ENCODE results near the gene DPH3. TPM values are rescaled to one million over a fixed set of nuclear protein-coding genes. Genes with fewer than 3 reads are reported as not detected.

DPH3 gene
- polyA plus RNA-seq, 2 of the 4 experiments (the other 2 are of a cell fraction), result 20.5 to 34.7 TPM

DNA sequence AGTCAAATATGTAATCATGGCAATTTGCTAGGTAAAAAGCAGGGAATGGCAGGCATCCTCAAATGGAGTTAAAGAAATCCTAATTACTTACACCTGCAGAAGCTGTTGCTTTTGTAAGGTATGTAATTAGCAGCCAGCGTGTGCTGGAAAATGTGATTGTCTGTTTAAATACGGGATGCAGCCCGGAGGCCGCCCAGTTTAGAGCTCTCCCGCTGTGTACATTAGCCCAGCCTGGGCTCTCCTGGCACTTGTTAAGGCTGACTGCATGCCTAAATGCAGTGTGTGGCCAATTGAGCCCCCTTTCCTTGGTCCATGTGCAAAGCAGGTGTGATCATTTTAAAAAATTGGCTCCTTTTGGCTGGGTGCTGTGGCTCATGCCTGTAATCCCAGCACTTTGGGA is 9.0 kb downstream of the DPH3 start:
- no peak for TF ChIP-seq CHD2 (IDR thresholded peaks at IDR 0.05; ENCODE audit: low read length, partially characterized antibody)
- no peak for TF ChIP-seq RAD21 (conservative IDR thresholded peaks at IDR 0.05 in 1 of 2, IDR thresholded peaks at IDR 0.05 in 1 of 2)
- TF ChIP-seq, protein P1, sequence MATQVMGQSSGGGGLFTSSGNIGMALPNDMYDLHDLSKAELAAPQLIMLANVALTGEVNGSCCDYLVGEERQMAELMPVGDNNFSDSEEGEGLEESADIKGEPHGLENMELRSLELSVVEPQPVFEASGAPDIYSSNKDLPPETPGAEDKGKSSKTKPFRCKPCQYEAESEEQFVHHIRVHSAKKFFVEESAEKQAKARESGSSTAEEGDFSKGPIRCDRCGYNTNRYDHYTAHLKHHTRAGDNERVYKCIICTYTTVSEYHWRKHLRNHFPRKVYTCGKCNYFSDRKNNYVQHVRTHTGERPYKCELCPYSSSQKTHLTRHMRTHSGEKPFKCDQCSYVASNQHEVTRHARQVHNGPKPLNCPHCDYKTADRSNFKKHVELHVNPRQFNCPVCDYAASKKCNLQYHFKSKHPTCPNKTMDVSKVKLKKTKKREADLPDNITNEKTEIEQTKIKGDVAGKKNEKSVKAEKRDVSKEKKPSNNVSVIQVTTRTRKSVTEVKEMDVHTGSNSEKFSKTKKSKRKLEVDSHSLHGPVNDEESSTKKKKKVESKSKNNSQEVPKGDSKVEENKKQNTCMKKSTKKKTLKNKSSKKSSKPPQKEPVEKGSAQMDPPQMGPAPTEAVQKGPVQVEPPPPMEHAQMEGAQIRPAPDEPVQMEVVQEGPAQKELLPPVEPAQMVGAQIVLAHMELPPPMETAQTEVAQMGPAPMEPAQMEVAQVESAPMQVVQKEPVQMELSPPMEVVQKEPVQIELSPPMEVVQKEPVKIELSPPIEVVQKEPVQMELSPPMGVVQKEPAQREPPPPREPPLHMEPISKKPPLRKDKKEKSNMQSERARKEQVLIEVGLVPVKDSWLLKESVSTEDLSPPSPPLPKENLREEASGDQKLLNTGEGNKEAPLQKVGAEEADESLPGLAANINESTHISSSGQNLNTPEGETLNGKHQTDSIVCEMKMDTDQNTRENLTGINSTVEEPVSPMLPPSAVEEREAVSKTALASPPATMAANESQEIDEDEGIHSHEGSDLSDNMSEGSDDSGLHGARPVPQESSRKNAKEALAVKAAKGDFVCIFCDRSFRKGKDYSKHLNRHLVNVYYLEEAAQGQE (IDR thresholded peaks at IDR 0.05), result no peak
- TF ChIP-seq, protein P2, sequence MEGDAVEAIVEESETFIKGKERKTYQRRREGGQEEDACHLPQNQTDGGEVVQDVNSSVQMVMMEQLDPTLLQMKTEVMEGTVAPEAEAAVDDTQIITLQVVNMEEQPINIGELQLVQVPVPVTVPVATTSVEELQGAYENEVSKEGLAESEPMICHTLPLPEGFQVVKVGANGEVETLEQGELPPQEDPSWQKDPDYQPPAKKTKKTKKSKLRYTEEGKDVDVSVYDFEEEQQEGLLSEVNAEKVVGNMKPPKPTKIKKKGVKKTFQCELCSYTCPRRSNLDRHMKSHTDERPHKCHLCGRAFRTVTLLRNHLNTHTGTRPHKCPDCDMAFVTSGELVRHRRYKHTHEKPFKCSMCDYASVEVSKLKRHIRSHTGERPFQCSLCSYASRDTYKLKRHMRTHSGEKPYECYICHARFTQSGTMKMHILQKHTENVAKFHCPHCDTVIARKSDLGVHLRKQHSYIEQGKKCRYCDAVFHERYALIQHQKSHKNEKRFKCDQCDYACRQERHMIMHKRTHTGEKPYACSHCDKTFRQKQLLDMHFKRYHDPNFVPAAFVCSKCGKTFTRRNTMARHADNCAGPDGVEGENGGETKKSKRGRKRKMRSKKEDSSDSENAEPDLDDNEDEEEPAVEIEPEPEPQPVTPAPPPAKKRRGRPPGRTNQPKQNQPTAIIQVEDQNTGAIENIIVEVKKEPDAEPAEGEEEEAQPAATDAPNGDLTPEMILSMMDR (IDR thresholded peaks at IDR 0.05), result no peak
- TF ChIP-seq, protein P3, sequence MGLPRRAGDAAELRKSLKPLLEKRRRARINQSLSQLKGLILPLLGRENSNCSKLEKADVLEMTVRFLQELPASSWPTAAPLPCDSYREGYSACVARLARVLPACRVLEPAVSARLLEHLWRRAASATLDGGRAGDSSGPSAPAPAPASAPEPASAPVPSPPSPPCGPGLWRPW (IDR thresholded peaks at IDR 0.05), result no peak
- TF ChIP-seq FOXS1 (CRISPR knock-in tag; IDR thresholded peaks at IDR 0.05), result no peak
- TF ChIP-seq, protein P4, sequence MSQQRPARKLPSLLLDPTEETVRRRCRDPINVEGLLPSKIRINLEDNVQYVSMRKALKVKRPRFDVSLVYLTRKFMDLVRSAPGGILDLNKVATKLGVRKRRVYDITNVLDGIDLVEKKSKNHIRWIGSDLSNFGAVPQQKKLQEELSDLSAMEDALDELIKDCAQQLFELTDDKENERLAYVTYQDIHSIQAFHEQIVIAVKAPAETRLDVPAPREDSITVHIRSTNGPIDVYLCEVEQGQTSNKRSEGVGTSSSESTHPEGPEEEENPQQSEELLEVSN (IDR thresholded peaks at IDR 0.05; ENCODE audit: borderline replicate concordance, low read depth), result no peak
- FAIRE-seq, result no peak
- DNase-seq (ENCODE audit: low read depth in 1 of 2, low spot score in 1 of 2), result no peak
- WGBS (ENCODE audit: missing lambda C conversion rate), result 95% methylated on average over 5 of the region's 5 CpGs
- H3K4me2 ChIP-seq, result no peak overlapping the region
- POLR2A ChIA-PET, result no interaction called here
- H3K4me3 ChIP-seq, result no peak overlapping the region
- CTCF ChIA-PET, result interaction anchor here (1.3 to 2.9 kb wide), 4 partner anchors 10 to 439 kb away, joined by 3 to 11 read pairs (median 6); no protein-coding TSS in a partner anchor
- H3K9me3 ChIP-seq, result no peaks in the 10 kb centered on the region
- no peaks in the 10 kb centered on the region for H3K4me1 ChIP-seq
- H3K27ac ChIP-seq, result no peak overlapping the region
- ATAC-seq, result no peak; a peak in 1 of 6 replicates

DNA sequence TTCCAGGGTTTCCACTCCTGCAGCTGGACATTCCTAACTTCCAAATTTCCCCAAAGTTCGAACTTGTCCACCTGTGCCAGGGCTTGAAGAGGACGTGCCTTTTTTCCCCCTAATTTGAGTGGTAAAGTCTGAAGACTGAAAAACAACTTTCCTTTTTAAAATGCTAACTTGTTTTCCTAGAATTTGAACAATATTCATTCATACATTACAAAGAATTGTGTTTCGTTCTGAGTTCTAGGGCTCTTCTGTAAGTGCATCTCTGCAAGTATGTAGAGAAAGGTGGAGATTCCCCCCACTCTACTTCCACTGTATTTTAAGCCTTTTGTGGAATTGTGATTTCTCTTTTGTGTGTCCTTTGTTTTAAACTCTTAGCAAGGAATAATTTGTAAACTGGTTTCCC is 9.4 kb downstream of the DPH3 start:
- H3K27ac ChIP-seq, result no peak overlapping the region
- 55% methylated on average over 3 of the region's 3 CpGs for WGBS (ENCODE audit: missing lambda C conversion rate)
- no peak overlapping the region for H3K4me3 ChIP-seq
- TF ChIP-seq, protein P5, sequence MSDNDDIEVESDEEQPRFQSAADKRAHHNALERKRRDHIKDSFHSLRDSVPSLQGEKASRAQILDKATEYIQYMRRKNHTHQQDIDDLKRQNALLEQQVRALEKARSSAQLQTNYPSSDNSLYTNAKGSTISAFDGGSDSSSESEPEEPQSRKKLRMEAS (IDR thresholded peaks at IDR 0.05), result no peak
- TF ChIP-seq FOXS1 (CRISPR knock-in tag; IDR thresholded peaks at IDR 0.05), result no peak
- TF ChIP-seq TP53 (CRISPR knock-in tag; IDR thresholded peaks at IDR 0.05), result no peak
- H3K4me1 ChIP-seq, result no peaks in the 10 kb centered on the region
- CTCF ChIA-PET, result interaction anchor here (1.0 to 2.9 kb wide), 5 partner anchors 9 to 1147 kb away, joined by 3 to 11 read pairs (median 3); no protein-coding TSS in a partner anchor
- H3K4me2 ChIP-seq, result no peak overlapping the region
- DNase-seq (ENCODE audit: low read depth in 1 of 2, low spot score in 1 of 2) (no peak), FAIRE-seq (no peak), ATAC-seq (no peak)
- POLR2A ChIA-PET, result no interaction called here
- H3K9me3 ChIP-seq, result no peaks in the 10 kb centered on the region

DNA sequence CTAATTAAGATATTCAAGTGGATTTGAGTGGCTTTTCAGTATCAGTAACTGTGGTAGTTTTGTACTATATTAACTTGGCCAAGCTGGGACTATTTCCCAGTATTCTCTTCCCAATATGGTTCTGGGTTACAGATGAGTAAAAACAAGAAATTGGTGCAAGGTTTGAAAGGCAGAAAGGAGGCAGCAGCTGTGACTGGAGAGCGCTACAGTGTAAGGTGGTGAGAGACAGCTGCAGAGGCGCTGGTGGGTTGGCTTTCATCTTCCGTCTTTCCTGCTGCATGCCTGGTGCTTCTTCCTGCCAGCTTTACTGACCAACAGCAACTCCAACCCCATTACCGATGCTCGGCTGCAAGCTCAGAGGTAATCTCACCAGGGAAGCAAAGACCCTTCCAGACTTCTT is 9.8 kb downstream of the DPH3 start:
- ChIA-PET CTCF (interaction anchor here (1.0 to 2.9 kb wide), 6 partner anchors 9 to 1146 kb away, joined by 3 to 11 read pairs (median 4); no protein-coding TSS in a partner anchor), POLR2A (no interaction called here)
- Histone ChIP-seq H3K4me2 (no peak overlapping the region), H3K9me3 (no peaks in the 10 kb centered on the region), H3K27ac (no peak overlapping the region), H3K4me1 (no peaks in the 10 kb centered on the region), H3K4me3 (no peak overlapping the region)
- 91% methylated on average over 5 of the region's 5 CpGs for WGBS (ENCODE audit: missing lambda C conversion rate)
- no peak for TF ChIP-seq CEBPB (IDR thresholded peaks at IDR 0.05)
- TF ChIP-seq GATA3 (IDR thresholded peaks at IDR 0.05; ENCODE audit: borderline replicate concordance), result no peak
- TF ChIP-seq, protein P6, sequence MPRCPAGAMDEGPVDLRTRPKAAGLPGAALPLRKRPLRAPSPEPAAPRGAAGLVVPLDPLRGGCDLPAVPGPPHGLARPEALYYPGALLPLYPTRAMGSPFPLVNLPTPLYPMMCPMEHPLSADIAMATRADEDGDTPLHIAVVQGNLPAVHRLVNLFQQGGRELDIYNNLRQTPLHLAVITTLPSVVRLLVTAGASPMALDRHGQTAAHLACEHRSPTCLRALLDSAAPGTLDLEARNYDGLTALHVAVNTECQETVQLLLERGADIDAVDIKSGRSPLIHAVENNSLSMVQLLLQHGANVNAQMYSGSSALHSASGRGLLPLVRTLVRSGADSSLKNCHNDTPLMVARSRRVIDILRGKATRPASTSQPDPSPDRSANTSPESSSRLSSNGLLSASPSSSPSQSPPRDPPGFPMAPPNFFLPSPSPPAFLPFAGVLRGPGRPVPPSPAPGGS (IDR thresholded peaks at IDR 0.05), result no peak
- TF ChIP-seq JUN (IDR thresholded peaks at IDR 0.05), result no peak
- FAIRE-seq (no peak), DNase-seq (ENCODE audit: low read depth in 1 of 2, low spot score in 1 of 2) (no peak), ATAC-seq (no peak; a peak in 1 of 6 replicates)
